HepG2 (cell line): ENCODE results near the gene NKPD1. TPM values are rescaled to one million over a fixed set of nuclear protein-coding genes. Genes with fewer than 3 reads are reported as not detected.

Source experiments
- ATAC-seq: fragments of 200-7000 bp; cut with Tn5 transposase; 3 replicates; pipeline ENCODE4 v1.9.1; 2020; ENCODE audit warnings: mild to moderate bottlenecking, moderate library complexity
- BruUV-seq: library from RNA; stranded (reverse); fragments of 400-500 nt; replicated peaks from 2 replicates; lab custom pipeline; 2021; lab: Mats Ljungman, UMichigan
- CTCF ChIA-PET: fragments of 300-600 bp; formaldehyde crosslinking; extraction: SDS; loops from one replicate; lab custom pipeline; 2021; ENCODE audit warnings: low total read pairs, inconsistent platforms, low intra/inter-chr PET ratio; lab: Yijun Ruan, JAX
- POLR2A ChIA-PET: fragments of 350-600 bp; sonication (Branson Sonifier 250); formaldehyde crosslinking; loops from one replicate; lab custom pipeline; 2020; ENCODE audit warnings: antibody characterized with exemption, inconsistent platforms; lab: Yijun Ruan, JAX
- DNase-seq: peaks from one replicate; pipeline ENCODE4 v3.0.0-alpha.2; 2015; ENCODE audit warnings: low spot score
- FAIRE-seq: peaks from 3 replicates; lab custom pipeline; 2011; peaks lifted over from hg19 to GRCh38; lab: Jason Lieb, UNC
- H2AFZ ChIP-seq: one replicate; pipeline ENCODE4 v1.6.1; 2011; ENCODE audit warnings: low read length, inconsistent platforms
- H3K27ac ChIP-seq: fragments of 300-600 bp; 3 replicates; pipeline ENCODE4 v1.8.0; 2011; ENCODE audit warnings: mixed run types, mild to moderate bottlenecking, mixed read lengths, low read length, inconsistent platforms; ENCODE audit not compliant: insufficient read depth; ENCODE audit errors: extremely low read length
- H3K27me3 ChIP-seq, 2 experiments: fragments of 200-600 bp in 1 of 2; 2 replicates in 1 of 2; 3 replicates in 1 of 2; pipeline versions ENCODE4 v1.6.0 to v1.8.0; 2011; ENCODE audit warnings: low read length in 2 of 2, mild to moderate bottlenecking in 2 of 2, moderate library complexity in 2 of 2, inconsistent platforms in 1 of 2; ENCODE audit not compliant: insufficient read depth in 2 of 2, control insufficient read depth in 1 of 2
- H3K36me3 ChIP-seq, 2 experiments: fragments of 200-600 bp in 1 of 2; replicated peaks in 1 of 2; 2 replicates in 1 of 2; 3 replicates in 1 of 2; pipeline versions ENCODE4 v1.5.1 to v1.8.0; 2011; ENCODE audit warnings: low read length in 2 of 2, inconsistent platforms in 1 of 2; ENCODE audit not compliant: insufficient read depth in 2 of 2, control insufficient read depth in 1 of 2
- H3K4me1 ChIP-seq: 2 replicates; pipeline ENCODE4 v1.5.1; 2012; ENCODE audit warnings: low read length, inconsistent platforms; ENCODE audit not compliant: insufficient read depth
- H3K4me2 ChIP-seq: 2 replicates; pipeline ENCODE4 v1.6.0; 2011; ENCODE audit warnings: low read depth, low read length, inconsistent platforms
- H3K4me3 ChIP-seq, 3 experiments: fragments of 200-600 bp in 1 of 3; sonication (generic), shearing (Covaris generic) in 1 of 3; replicated peaks in 1 of 3; 2 replicates each; pipeline ENCODE4 v1.5.1; 2011 to 2016; ENCODE audit warnings: low read length in 3 of 3, inconsistent platforms in 2 of 3, low read depth in 2 of 3, mild to moderate bottlenecking in 2 of 3, control low read depth in 1 of 3, mixed read lengths in 1 of 3; ENCODE audit not compliant: insufficient read depth in 1 of 3
- H3K79me2 ChIP-seq: one replicate; pipeline ENCODE4 v1.6.1; 2011; ENCODE audit warnings: low read length, inconsistent platforms; ENCODE audit not compliant: insufficient read depth
- H3K9ac ChIP-seq: 2 replicates; pipeline ENCODE4 v1.6.0; 2011; ENCODE audit warnings: mild to moderate bottlenecking, low read depth, low read length, inconsistent platforms; ENCODE audit not compliant: insufficient read depth
- H3K9me3 ChIP-seq: 2 replicates; pipeline ENCODE4 v1.5.1; 2012; ENCODE audit warnings: mild to moderate bottlenecking, low read length
- H4K20me1 ChIP-seq: 2 replicates; pipeline ENCODE4 v1.6.0; 2011; ENCODE audit warnings: inconsistent platforms, mild to moderate bottlenecking, low read length, moderate library complexity; ENCODE audit not compliant: insufficient read depth
- ZBTB38 ChIP-seq: sonication (generic); formaldehyde crosslinking; IDR thresholded peaks from 2 replicates; pipeline ENCODE4 v1.5.1; 2020; ENCODE audit warnings: mild to moderate bottlenecking, missing genetic modification reagents
- WGBS: methylation state at CpG from one replicate; pipeline ENCODE4 v1.1.6; 2017; ENCODE audit warnings: low lambda C conversion rate; 5-methylcytosine and 5-hydroxymethylcytosine counted together
- in situ Hi-C: cut with HindIII; loops from 2 replicates; pipeline ENCODE4 v1.10.0; 2017; ENCODE audit warnings: low pct_unique_long_range_greater_than_20kb; ENCODE audit not compliant: extremely low pct_ligation_motif_present
- intact Hi-C: fragments of 100-400 bp; cut with micrococcal nuclease; formaldehyde crosslinking; loops from one replicate; pipeline ENCODE4 v1.10.0; 2022; ENCODE audit not compliant: unreplicated experiment
- polyA plus RNA-seq, 8 experiments: library from polyadenylated mRNA; depleted of rRNA in 3 of 8; stranded (reverse) in 7 of 8; unstranded in 1 of 8; fragments of >200 nt; fragmentation: Illumina TruSeq in 4 of 8; extraction: Trizol in 4 of 8; gene quantifications; 2 replicates each; pipeline versions ENCODE4 v1.2.1 to v1.2.3, GENCODE V29; 2011 to 2016; ENCODE audit warnings: low read depth in 4 of 8, missing spikeins in 1 of 8, mixed read lengths in 1 of 8; ENCODE audit not compliant: insufficient read depth in 1 of 8
- total RNA-seq, 5 experiments: library from RNA; depleted of rRNA; stranded (reverse); fragments of >200 nt; fragmentation: Illumina TruSeq; extraction: Trizol; gene quantifications; 2 replicates each; pipeline ENCODE4 v1.2.3, GENCODE V29; 2016; ENCODE audit warnings: low read depth in 1 of 5
- TF ChIP-seq, protein P1 (sequence below): sonication (generic); formaldehyde crosslinking; IDR thresholded peaks from 2 replicates; pipeline ENCODE4 v1.5.1; 2020; ENCODE audit warnings: mild to moderate bottlenecking, missing genetic modification reagents, moderate library complexity
- TF ChIP-seq, protein P2 (sequence below): sonication (generic); formaldehyde crosslinking; IDR thresholded peaks from 2 replicates; pipeline ENCODE4 v1.5.1; 2020; ENCODE audit warnings: mild to moderate bottlenecking, moderate library complexity, missing genetic modification reagents

NKPD1 gene
- total and polyA plus RNA-seq, 2 of the 13 experiments (the other 11 are each of a cell fraction or from before 2014, with no cell fraction given) = 0.03 TPM; not detected in 1

DNA sequence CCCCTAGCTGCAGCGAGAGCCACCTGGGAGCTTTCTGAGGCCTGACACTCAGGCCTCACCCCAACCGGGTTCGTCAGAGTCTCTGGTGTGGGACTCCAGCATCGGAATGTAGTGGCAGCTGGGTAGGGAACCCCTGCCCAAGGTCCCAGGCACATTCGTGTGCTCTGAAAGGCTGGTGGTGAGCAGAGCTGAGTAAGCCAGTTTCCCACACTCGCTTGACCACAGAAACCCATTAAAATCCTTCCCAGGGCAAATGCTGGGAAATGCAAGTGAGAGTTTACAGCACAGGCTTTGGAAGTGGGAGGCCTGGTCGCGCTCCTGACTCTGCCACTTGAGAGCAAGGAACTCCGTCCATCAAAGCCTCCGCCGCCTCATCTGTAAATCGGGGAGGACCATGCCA is 13.0 kb upstream of the NKPD1 start:
- Histone ChIP-seq H3K27me3 (no peaks in the 10 kb centered on the region; a peak in 1 of 5 replicates), H3K9ac (peak overlapping the region; percentile 13; the same call in 1 of the 2 replicates), H3K4me1 (peaks cover 71% of the 10 kb centered on the region), H3K36me3 (no peaks in the 10 kb centered on the region), H2AFZ (no peak overlapping the region), H3K4me2 (peak overlapping the region; percentile 43; the same call in 1 of the 2 replicates), H3K4me3 (no peak overlapping the region; a peak in 2 of 6 replicates), H3K9me3 (no peaks in the 10 kb centered on the region), H4K20me1 (no peaks in the 10 kb centered on the region), H3K79me2 (peaks cover 2% of the 10 kb centered on the region), H3K27ac (no peak overlapping the region)
- TF ChIP-seq, protein P1, sequence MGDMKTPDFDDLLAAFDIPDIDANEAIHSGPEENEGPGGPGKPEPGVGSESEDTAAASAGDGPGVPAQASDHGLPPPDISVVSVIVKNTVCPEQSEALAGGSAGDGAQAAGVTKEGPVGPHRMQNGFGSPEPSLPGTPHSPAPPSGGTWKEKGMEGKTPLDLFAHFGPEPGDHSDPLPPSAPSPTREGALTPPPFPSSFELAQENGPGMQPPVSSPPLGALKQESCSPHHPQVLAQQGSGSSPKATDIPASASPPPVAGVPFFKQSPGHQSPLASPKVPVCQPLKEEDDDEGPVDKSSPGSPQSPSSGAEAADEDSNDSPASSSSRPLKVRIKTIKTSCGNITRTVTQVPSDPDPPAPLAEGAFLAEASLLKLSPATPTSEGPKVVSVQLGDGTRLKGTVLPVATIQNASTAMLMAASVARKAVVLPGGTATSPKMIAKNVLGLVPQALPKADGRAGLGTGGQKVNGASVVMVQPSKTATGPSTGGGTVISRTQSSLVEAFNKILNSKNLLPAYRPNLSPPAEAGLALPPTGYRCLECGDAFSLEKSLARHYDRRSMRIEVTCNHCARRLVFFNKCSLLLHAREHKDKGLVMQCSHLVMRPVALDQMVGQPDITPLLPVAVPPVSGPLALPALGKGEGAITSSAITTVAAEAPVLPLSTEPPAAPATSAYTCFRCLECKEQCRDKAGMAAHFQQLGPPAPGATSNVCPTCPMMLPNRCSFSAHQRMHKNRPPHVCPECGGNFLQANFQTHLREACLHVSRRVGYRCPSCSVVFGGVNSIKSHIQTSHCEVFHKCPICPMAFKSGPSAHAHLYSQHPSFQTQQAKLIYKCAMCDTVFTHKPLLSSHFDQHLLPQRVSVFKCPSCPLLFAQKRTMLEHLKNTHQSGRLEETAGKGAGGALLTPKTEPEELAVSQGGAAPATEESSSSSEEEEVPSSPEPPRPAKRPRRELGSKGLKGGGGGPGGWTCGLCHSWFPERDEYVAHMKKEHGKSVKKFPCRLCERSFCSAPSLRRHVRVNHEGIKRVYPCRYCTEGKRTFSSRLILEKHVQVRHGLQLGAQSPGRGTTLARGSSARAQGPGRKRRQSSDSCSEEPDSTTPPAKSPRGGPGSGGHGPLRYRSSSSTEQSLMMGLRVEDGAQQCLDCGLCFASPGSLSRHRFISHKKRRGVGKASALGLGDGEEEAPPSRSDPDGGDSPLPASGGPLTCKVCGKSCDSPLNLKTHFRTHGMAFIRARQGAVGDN (CRISPR knock-in tag) = 0 out of 2 replicates have a peak, but pooled peaks have one; percentile 12
- TF ChIP-seq, protein P2, sequence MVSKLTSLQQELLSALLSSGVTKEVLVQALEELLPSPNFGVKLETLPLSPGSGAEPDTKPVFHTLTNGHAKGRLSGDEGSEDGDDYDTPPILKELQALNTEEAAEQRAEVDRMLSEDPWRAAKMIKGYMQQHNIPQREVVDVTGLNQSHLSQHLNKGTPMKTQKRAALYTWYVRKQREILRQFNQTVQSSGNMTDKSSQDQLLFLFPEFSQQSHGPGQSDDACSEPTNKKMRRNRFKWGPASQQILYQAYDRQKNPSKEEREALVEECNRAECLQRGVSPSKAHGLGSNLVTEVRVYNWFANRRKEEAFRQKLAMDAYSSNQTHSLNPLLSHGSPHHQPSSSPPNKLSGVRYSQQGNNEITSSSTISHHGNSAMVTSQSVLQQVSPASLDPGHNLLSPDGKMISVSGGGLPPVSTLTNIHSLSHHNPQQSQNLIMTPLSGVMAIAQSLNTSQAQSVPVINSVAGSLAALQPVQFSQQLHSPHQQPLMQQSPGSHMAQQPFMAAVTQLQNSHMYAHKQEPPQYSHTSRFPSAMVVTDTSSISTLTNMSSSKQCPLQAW (CRISPR knock-in tag) = no peak
- peak; percentile 23; the same call in 1 of the 2 replicates for TF ChIP-seq ZBTB38 (CRISPR knock-in tag)
- no TSS peak for BruUV-seq
- FAIRE-seq (no peak), ATAC-seq (no peak), DNase-seq (no peak)
- intact Hi-C loops = no loop called here
- in situ Hi-C loops = no loop called here
- ChIA-PET POLR2A (interaction anchor here (1.4 kb wide), 1 partner anchor 9 kb away, joined by 3 read pairs; no protein-coding TSS in a partner anchor), CTCF (no interaction called here)
- 63% methylated on average over 11 of the region's 12 CpGs for WGBS
